HG03521 (cell line): ENCODE measurements around the gene MARCHF3.
"Not testable (repeated sequence)": the region's sequence is repeated elsewhere in the genome, so short reads cannot be mapped to it uniquely, and the experiment has no call there.

Experiments
- ATAC-seq: cut with Tn5 transposase; IDR thresholded peaks from one replicate; pipeline ENCODE4 v1.9.1; 2021; ENCODE audit warnings: mild to moderate bottlenecking, moderate library complexity; ENCODE audit not compliant: unreplicated experiment

Gene MARCHF3

DNA sequence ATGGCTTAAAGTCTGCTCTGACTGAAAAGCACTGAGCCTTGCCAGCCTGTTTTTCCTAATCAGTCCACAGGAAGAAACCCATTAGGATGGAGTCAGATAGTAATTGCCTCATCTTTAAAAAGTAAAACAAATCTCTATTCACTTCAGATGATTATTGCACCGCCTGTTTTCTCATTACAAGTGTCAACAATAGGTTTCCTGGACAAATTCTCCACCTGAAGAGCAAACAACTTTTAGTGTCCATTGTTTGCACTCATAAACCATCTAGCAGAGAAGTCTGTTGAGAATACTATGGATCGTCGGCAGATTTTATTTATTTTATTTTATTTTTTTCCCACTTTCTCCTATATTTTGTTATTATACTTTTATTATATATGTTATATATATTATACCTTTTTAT is 22.7 kb upstream of the MARCHF3 start:
- ATAC-seq: no peak

DNA sequence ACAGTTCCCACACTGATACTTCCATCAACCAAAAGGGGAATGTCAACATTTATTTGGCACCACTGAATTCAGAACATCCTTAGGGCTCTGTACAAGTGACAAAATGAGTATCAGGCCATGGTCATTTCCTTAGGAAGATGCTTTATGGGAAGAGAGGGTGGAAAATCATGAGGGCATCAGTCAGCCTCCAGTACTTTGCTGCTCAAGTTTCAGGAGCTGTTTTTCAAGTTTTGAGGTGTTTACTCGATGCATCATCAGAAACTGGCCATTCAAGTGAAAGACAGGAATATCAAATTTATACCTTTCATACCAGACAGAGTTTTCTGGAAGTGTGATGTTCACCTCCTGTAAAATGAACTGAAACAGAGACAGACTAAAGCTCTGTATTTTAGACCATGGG is 21.2 kb upstream of the MARCHF3 start:
- no peak for ATAC-seq

GRCh38 chr5:127046343-127047072 is 16.1 kb upstream of the MARCHF3 start:
- ATAC-seq: no peak

- ATAC-seq: no peak
Measured at GRCh38 chr5:127042593-127042992, 12.2 kb upstream of the MARCHF3 start.

DNA sequence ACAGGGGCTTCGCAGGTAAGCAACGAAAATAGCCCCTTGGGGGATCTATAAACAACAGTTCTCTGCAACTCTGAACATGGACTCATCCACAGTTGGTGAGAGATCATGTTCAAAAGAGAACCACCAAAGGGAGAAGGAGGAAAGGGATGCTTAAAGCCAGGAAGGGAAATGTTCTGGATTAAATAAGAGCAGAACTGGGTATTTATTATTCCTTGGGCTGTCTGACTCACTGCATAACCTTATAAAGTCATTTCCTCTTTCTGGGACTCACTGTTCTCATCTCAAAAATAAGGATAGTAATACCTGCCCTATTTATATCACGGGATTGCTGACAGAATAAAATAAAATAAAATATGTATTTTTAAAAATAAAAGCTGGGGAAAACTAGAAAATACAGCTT is 11.2 kb upstream of the MARCHF3 start:
- no peak for ATAC-seq

DNA sequence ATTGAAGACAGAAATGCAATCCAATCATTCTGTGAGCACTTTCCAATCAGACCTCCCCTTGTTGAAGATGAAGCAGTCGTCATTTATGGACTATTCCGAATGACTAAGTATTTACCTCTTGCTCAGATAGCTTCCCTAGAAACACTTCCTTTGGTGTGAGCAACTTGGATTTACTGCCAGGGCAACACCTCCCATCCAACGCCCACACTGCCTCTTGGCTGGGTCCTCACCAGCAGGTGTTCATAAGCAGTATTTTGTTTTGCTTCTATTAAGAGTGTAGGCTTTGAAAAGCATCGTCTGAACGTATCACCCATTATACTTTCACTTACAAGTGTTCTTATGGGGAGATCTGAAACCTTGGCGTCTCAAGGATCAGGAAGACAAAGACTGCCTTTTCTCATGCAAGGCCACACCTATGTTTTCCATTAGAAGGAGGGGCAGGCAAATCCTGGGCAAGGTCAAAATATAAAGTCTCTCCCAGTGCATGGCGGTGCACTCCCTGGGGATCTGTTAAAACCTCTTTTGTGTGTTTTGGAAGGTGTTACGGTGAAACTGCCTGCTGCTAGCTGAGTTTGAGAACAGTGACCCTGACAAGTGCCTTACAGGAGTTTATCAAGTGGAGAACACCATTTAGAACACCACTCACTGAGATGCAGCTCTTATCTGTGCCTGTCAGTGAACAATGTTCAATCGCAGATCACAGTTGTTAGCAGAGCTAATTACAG is 10.6 kb upstream of the MARCHF3 start:
- ATAC-seq: no peak

GRCh38 chr5:127038550-127038949 is 8.2 kb upstream of the MARCHF3 start:
- no peak for ATAC-seq

GRCh38 chr5:127031863-127032232 is 1.5 kb upstream of the MARCHF3 start:
- ATAC-seq: no peak

- peak; percentile 8 for ATAC-seq
Measured at GRCh38 chr5:127031147-127031862, 947 bp upstream of the MARCHF3 start.

DNA sequence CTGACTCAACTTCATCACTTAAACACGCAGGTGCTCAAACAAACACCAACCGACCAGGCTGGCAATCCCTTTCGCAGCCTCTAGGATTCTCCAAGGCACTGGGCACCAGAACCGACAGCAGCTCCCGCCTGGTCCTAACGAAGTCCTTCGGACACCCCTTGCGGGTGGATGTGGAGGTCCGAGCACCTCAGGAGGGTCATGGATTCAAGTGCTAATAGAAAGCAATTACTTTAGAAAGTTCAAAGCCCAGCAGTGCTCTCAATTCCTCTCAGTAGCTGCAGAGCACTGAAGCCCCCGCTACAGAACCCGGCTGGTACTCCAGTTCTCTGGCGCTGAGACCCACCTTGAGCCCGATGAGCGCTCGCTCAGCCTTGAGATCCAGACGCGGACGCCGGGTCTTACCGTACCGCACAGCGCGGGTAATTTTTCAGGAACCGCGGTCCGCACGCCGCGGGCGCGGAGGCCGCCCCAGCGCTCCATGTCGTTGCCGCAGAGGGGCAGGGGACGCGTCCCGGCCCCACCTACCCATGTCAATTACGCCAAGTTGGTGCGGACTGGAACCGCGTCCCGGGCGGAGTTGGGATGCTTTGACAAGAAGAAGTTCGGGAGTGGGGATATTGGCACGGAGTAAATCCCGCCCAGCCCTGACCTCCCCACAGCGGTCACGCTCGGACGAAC is 638 bp downstream of the MARCHF3 start:
- no peak for ATAC-seq

- ATAC-seq: no peak
Measured at GRCh38 chr5:127028822-127029457, 1.4 kb downstream of the MARCHF3 start.

- no peak for ATAC-seq
Measured at GRCh38 chr5:127027539-127027938, 2.8 kb downstream of the MARCHF3 start.

GRCh38 chr5:127026166-127026565 is 4.2 kb downstream of the MARCHF3 start:
- no peak for ATAC-seq

DNA sequence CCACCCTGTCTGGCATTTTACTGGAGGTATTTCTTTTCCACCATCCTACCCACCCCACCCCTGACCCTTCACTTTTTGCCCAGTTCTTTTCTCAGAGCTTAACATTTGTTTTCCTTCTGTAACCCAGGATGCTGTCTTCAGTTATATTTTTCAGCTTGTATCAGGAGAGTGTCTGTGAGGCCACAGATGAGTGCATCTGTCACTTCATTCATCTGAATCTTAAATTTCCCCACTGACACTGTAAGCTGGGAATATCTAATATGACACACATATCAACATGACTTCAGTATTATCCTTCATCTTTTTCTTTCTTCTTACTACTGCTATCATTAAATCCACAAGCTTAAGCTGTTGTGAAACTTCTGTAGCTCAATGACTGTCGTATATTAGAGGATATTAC is 4.9 kb downstream of the MARCHF3 start:
- ATAC-seq: no peak

GRCh38 chr5:127024821-127025220 is 5.5 kb downstream of the MARCHF3 start:
- no peak for ATAC-seq

- ATAC-seq: not testable (repeated sequence)
Measured at GRCh38 chr5:127023552-127024191, 6.7 kb downstream of the MARCHF3 start.

- ATAC-seq: no peak
Measured at GRCh38 chr5:127022846-127023245, 7.5 kb downstream of the MARCHF3 start.

DNA sequence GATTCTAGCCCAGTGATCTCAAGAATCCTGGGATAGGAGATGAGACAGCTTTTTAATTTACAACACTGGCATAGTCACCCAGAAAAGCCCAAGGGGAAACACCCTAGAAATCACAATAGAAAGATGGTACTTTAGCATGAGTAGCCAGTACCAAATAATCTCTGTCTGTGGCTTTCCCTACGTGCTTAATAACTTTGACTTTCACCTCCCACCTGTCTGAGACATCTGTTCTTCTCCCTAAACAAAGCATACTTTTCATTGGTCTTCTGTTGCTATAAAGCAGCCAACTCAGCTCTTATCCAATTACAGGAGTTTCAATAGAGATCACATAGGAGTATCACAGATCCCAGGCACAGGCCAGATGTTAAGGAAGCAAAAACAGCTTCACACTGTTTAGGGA is 10.4 kb downstream of the MARCHF3 start:
- no peak for ATAC-seq

- ATAC-seq: not testable (repeated sequence)
Measured at GRCh38 chr5:127016722-127017121, 13.6 kb downstream of the MARCHF3 start.

- no peak for ATAC-seq
Measured at GRCh38 chr5:127015716-127016115, 14.6 kb downstream of the MARCHF3 start.
